OCI-LY7 (cell line): Measurements from ENCODE around the gene AAK1. TPM values are rescaled to one million over a fixed set of nuclear protein-coding genes. Genes with fewer than 3 reads are reported as not detected.
"Not testable (repeated sequence)": the region's sequence is repeated elsewhere in the genome, so short reads cannot be mapped to it uniquely, and the experiment has no call there.

Experiments
- BruUV-seq: library from RNA; stranded (reverse); fragments of 400-500 nt; replicated peaks from 2 replicates; lab custom pipeline; 2021; lab: Mats Ljungman, UMichigan
- CTCF ChIA-PET: fragments of 300-600 bp; sonication (Branson Sonifier 250); formaldehyde crosslinking; loops from one replicate; lab custom pipeline; 2022; ENCODE audit warnings: antibody characterized with exemption; ENCODE audit not compliant: unreplicated experiment; lab: Charles Lee
- POLR2A ChIA-PET: fragments of 300-600 bp; sonication (Branson Sonifier 250); formaldehyde crosslinking; loops from one replicate; lab custom pipeline; 2022; ENCODE audit warnings: antibody characterized with exemption; lab: Charles Lee
- DNase-seq: peaks from one replicate; pipeline ENCODE4 v3.0.0-alpha.2; 2015; ENCODE audit warnings: low spot score
- H2AFZ ChIP-seq: fragments of 200-600 bp; sonication (generic), shearing (Covaris generic); 2 replicates; pipeline ENCODE4 v1.6.1; 2014; ENCODE audit warnings: mild to moderate bottlenecking, antibody characterized with exemption, low read length, moderate library complexity
- H3K27ac ChIP-seq: fragments of 200-600 bp; sonication (generic); 2 replicates; pipeline ENCODE4 v1.5.1; 2014; ENCODE audit warnings: mixed run types, low read depth, mild to moderate bottlenecking, moderate library complexity, low read length, inconsistent platforms; ENCODE audit not compliant: poor library complexity, severe bottlenecking
- H3K36me3 ChIP-seq: fragments of 200-600 bp; sonication (generic); 2 replicates; pipeline ENCODE4 v1.6.1; 2014; ENCODE audit warnings: mild to moderate bottlenecking, antibody characterized with exemption, low read length, moderate library complexity, mixed read lengths; ENCODE audit not compliant: insufficient read depth
- H3K4me1 ChIP-seq: fragments of 200-600 bp; sonication (generic); 2 replicates; pipeline ENCODE4 v1.5.1; 2014; ENCODE audit warnings: mild to moderate bottlenecking, low read length; ENCODE audit not compliant: insufficient read depth, poor library complexity, severe bottlenecking
- H3K4me2 ChIP-seq: fragments of 200-600 bp; sonication (generic); 2 replicates; pipeline ENCODE4 v1.6.1; 2014; ENCODE audit warnings: mild to moderate bottlenecking, low read length
- H3K4me3 ChIP-seq: fragments of 200-600 bp; sonication (generic); 2 replicates; pipeline ENCODE4 v1.5.1; 2014; ENCODE audit warnings: mild to moderate bottlenecking, low read depth, low read length; ENCODE audit not compliant: poor library complexity, severe bottlenecking
- H3K79me2 ChIP-seq: fragments of 200-600 bp; sonication (generic); 2 replicates; pipeline ENCODE4 v1.6.1; 2016; ENCODE audit warnings: low read depth, mild to moderate bottlenecking, low read length, moderate library complexity, mixed read lengths; ENCODE audit not compliant: insufficient read depth
- H3K9me2 ChIP-seq: fragments of 200-600 bp; sonication (generic); 2 replicates; pipeline ENCODE4 v1.6.1; 2016; ENCODE audit warnings: mild to moderate bottlenecking, low read length, mixed read lengths; ENCODE audit not compliant: insufficient read depth
- H3K9me3 ChIP-seq: fragments of 200-600 bp; sonication (generic); 2 replicates; pipeline ENCODE4 v1.6.1; 2014; ENCODE audit warnings: mild to moderate bottlenecking, mixed run types, low read length, mixed read lengths
- H4K20me1 ChIP-seq: fragments of 200-600 bp; sonication (generic); 2 replicates; pipeline ENCODE4 v1.6.1; 2014; ENCODE audit warnings: mild to moderate bottlenecking, antibody characterized with exemption, low read length, moderate library complexity, mixed read lengths; ENCODE audit not compliant: insufficient read depth
- CTCF ChIP-seq: fragments of 200-600 bp; sonication (generic); conservative IDR thresholded peaks from 2 replicates; pipeline ENCODE4 v1.5.1; 2014; ENCODE audit warnings: mild to moderate bottlenecking, antibody characterized with exemption, low read length, moderate library complexity, mixed read lengths
- EZH2phosphoT487 ChIP-seq: fragments of 200-600 bp; sonication (generic); IDR thresholded peaks from 2 replicates; pipeline ENCODE4 v1.6.1; 2018; ENCODE audit warnings: low read depth, borderline replicate concordance, mild to moderate bottlenecking, mixed run types, antibody characterized with exemption, low read length, moderate library complexity, mixed read lengths
- intact Hi-C: fragments of 100-400 bp; cut with micrococcal nuclease; formaldehyde crosslinking; loops from one replicate; pipeline ENCODE4 v1.10.0; 2022; ENCODE audit not compliant: unreplicated experiment
- total RNA-seq, 2 experiments: library from RNA; depleted of rRNA in 1 of 2; stranded (reverse); fragments of >200 nt in 1 of 2; shearing (Covaris generic) in 1 of 2; gene quantifications; 2 replicates each; pipeline ENCODE4 v1.2.3, GENCODE V29; 2014 to 2022

Gene AAK1
- total RNA-seq, 2 experiments from 2014 or later, result 8.3 to 8.5 TPM

GRCh38 chr2:69659941-69660483, 16.5 kb upstream of the AAK1 start:
- intact Hi-C loops, result no loop called here
- POLR2A ChIA-PET, result interaction anchor here (0.6 kb wide), 2 partner anchors 339 to 563 kb away, joined by 4 read pairs; no protein-coding TSS in a partner anchor
- CTCF ChIA-PET, result no interaction called here

GRCh38 chr2:69659349-69659748, 15.8 kb upstream of the AAK1 start:
- intact Hi-C loops, result no loop called here
- Histone ChIP-seq H3K4me2 (no peak overlapping the region), H2AFZ (no peak overlapping the region), H3K4me1 (no peaks in the 10 kb centered on the region), H3K27ac (no peak overlapping the region), H4K20me1 (no peaks in the 10 kb centered on the region), H3K9me2 (no peaks in the 10 kb centered on the region), H3K79me2 (no peaks in the 10 kb centered on the region), H3K4me3 (no peak overlapping the region), H3K9me3 (no peaks in the 10 kb centered on the region), H3K36me3 (no peaks in the 10 kb centered on the region)
- BruUV-seq, result no TSS peak
- ChIA-PET POLR2A (interaction anchor here (0.6 to 1.3 kb wide), 2 partner anchors 80 to 338 kb away, joined by 3 to 4 read pairs; no protein-coding TSS in a partner anchor), CTCF (no interaction called here)
- TF ChIP-seq EZH2phosphoT487 (no peak), CTCF (no peak)
- DNase-seq, result no peak

More at GRCh38 chr2:69659941-69660483, 16.5 kb upstream of the AAK1 start:
- no peak overlapping the region for H2AFZ ChIP-seq
- TF ChIP-seq EZH2phosphoT487 (no peak), CTCF (no peak)
- no peaks in the 10 kb centered on the region for H3K79me2 ChIP-seq
- no peaks in the 10 kb centered on the region for H3K9me2 ChIP-seq
- no peak overlapping the region for H3K4me3 ChIP-seq
- H3K36me3 ChIP-seq, result no peaks in the 10 kb centered on the region
- no peaks in the 10 kb centered on the region for H3K4me1 ChIP-seq
- H3K4me2 ChIP-seq, result no peak overlapping the region
- no peaks in the 10 kb centered on the region for H4K20me1 ChIP-seq
- DNase-seq, result no peak
- BruUV-seq, result no TSS peak
- no peaks in the 10 kb centered on the region for H3K9me3 ChIP-seq
- H3K27ac ChIP-seq, result no peak overlapping the region

DNA sequence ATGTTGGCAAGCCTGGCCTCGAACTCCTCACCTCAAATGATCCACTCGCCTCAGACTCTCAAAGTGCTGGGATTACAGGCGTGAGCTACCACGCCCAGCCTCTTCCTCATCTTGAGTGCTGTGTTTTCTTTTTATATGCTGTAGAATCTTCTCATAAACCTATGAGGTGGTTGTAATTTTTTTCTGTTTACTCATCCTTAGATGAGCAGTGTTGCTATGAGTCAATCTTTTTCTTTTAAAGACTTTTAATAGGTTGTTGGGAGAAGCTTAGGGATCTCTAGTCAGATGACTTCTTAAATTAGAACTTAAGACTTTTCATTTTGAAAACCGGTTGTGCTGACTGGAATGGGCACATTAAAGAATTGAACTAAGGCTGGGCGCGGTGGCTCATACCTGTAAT, 8.7 kb upstream of the AAK1 start:
- H3K36me3 ChIP-seq, result no peaks in the 10 kb centered on the region
- H3K4me2 ChIP-seq, result no peak overlapping the region
- ChIA-PET CTCF (no interaction called here), POLR2A (no interaction called here)
- no peaks in the 10 kb centered on the region for H3K9me3 ChIP-seq
- BruUV-seq, result no TSS peak
- H4K20me1 ChIP-seq, result 0 out of 2 replicates have a peak, but pooled peaks cover 4% of the 10 kb centered on the region
- H3K4me3 ChIP-seq, result no peak overlapping the region
- DNase-seq, result no peak
- no peak for TF ChIP-seq EZH2phosphoT487
- no peak for TF ChIP-seq CTCF
- H2AFZ ChIP-seq, result no peak overlapping the region
- intact Hi-C loops, result no loop called here
- no peaks in the 10 kb centered on the region for H3K79me2 ChIP-seq
- no peak overlapping the region for H3K27ac ChIP-seq
- H3K4me1 ChIP-seq, result peaks cover 11% of the 10 kb centered on the region
- no peaks in the 10 kb centered on the region for H3K9me2 ChIP-seq

- H3K9me3 ChIP-seq, H3K36me3 ChIP-seq, DNase-seq, H3K4me2 ChIP-seq, POLR2A ChIA-PET, CTCF ChIA-PET, H3K4me3 ChIP-seq, H3K79me2 ChIP-seq, H3K27ac ChIP-seq, H2AFZ ChIP-seq, H3K9me2 ChIP-seq, BruUV-seq: not testable (repeated sequence)
- 0 out of 2 replicates have a peak, but pooled peaks cover 16% of the 10 kb centered on the region for H4K20me1 ChIP-seq
- H3K4me1 ChIP-seq, result peaks cover 28% of the 10 kb centered on the region
- intact Hi-C loops, result loop anchor here (10.0 kb wide), 2 partner anchors 178 to 212 kb away; partner anchors contain the start of genes GMCL1 and NFU1
Observed at GRCh38 chr2:69647196-69647595, 3.7 kb upstream of the AAK1 start.
